ENCODE results near the gene PLG. TPM values are rescaled to one million over a fixed set of nuclear protein-coding genes. Genes with fewer than 3 reads are reported as not detected.
"Not testable (repeated sequence)": the region's sequence is repeated elsewhere in the genome, so short reads cannot be mapped to it uniquely, and the experiment has no call there.

PLG gene
- total RNA-seq (1 to 10 TPM in 1 of 5 donors, under 1 TPM in 2, not detected in 2; 0.73 to 1.9 (median 0.76) TPM), total RNA-seq (0 to 0.07 (median 0) reads per million in 29 experiments)
- total RNA-seq (2013) = 0.44 TPM

- 60% methylated on average over 1 of the region's 6 CpGs for WGBS (ENCODE audit: insufficient coverage)
- H3K36me3 Mint-ChIP-seq; H3K4me3 Mint-ChIP-seq; H3K4me3 ChIP-seq (ENCODE audit: control insufficient read depth in 1 of 2, extremely low read depth in 1 of 2, low read length in 1 of 2); ATAC-seq (replicated peaks in 1 of 4); H3K4me1 Mint-ChIP-seq; H3K9me3 Mint-ChIP-seq; H3K36me3 ChIP-seq (ENCODE audit: control insufficient read depth in 2 of 2, extremely low read depth in 1 of 2, insufficient read depth in 1 of 2, low read length in 1 of 2); H3K9me3 ChIP-seq; DNase-seq; POLR2A ChIA-PET; H3K4me1 ChIP-seq (ENCODE audit: control insufficient read depth in 1 of 2, extremely low read depth in 1 of 2, insufficient read depth in 2 of 2, low read length in 2 of 2); H3K27ac Mint-ChIP-seq; H3K27ac ChIP-seq (ENCODE audit: low read length); H3K27me3 ChIP-seq (replicated peaks in 1 of 2; ENCODE audit: control insufficient read depth in 2 of 2, extremely low read depth in 1 of 2, insufficient read depth in 2 of 2, low read length in 1 of 2); CTCF ChIA-PET: not testable (repeated sequence)
- peaks cover 27 to 29% of the 10 kb centered on the region in 2 donors for H3K27me3 Mint-ChIP-seq
These were observed at the start of gene PLG for GRCh38 chr6:160701918-160702680. Gene PLG (plus strand): TSS chr6:160702244. CDS start chr6:160702305, 61 bp downstream.

- ChIA-PET POLR2A (no interaction called here), CTCF (no interaction called here)
- no peak overlapping the region for H3K4me3 Mint-ChIP-seq
- Histone ChIP-seq H3K4me1 (ENCODE audit: control insufficient read depth in 1 of 2, extremely low read depth in 1 of 2, insufficient read depth in 2 of 2, low read length in 2 of 2) (no peaks in the 10 kb centered on the region), H3K27me3 (replicated peaks in 1 of 2; ENCODE audit: control insufficient read depth in 2 of 2, extremely low read depth in 1 of 2, insufficient read depth in 2 of 2, low read length in 1 of 2) (peaks cover 0 to 15% of the 10 kb centered on the region in 2 experiments), H3K27ac (ENCODE audit: low read length) (no peak overlapping the region), H3K9me3 (no peaks in the 10 kb centered on the region), H3K4me3 (ENCODE audit: control insufficient read depth in 1 of 2, extremely low read depth in 1 of 2, low read length in 1 of 2) (no peak overlapping the region), H3K36me3 (ENCODE audit: control insufficient read depth in 2 of 2, extremely low read depth in 1 of 2, insufficient read depth in 1 of 2, low read length in 1 of 2) (no peaks in the 10 kb centered on the region)
- no peak for DNase-seq
- H3K27me3 Mint-ChIP-seq = peaks cover 15 to 18% of the 10 kb centered on the region in 2 donors
- no peaks in the 10 kb centered on the region for H3K4me1 Mint-ChIP-seq
- no peak overlapping the region for H3K27ac Mint-ChIP-seq
- WGBS (ENCODE audit: insufficient coverage) = no CpG with 5 or more reads among the region's 6 CpGs
- peaks cover 4 to 21% (median 7%) of the 10 kb centered on the region in 3 donors for H3K9me3 Mint-ChIP-seq
- no peaks in the 10 kb centered on the region for H3K36me3 Mint-ChIP-seq
- no peak for ATAC-seq (replicated peaks in 1 of 4)
These were observed 42.5 kb upstream of the PLG start for GRCh38 chr6:160659562-160659961.

- H3K4me3 Mint-ChIP-seq = no peak overlapping the region
- H3K27me3 Mint-ChIP-seq = peaks cover 17 to 26% of the 10 kb centered on the region in 2 donors
These were observed 40.8 kb upstream of the PLG start for GRCh38 chr6:160661216-160661615.

GRCh38 chr6:160662429-160662828, 39.6 kb upstream of the PLG start:
- H3K27ac Mint-ChIP-seq = no peak overlapping the region
- ATAC-seq (replicated peaks in 1 of 4) = no peak
- H3K36me3 Mint-ChIP-seq = no peaks in the 10 kb centered on the region
- H3K4me1 ChIP-seq (ENCODE audit: control insufficient read depth in 1 of 2, extremely low read depth in 1 of 2, insufficient read depth in 2 of 2, low read length in 2 of 2) = no peaks in the 10 kb centered on the region
- no peak for DNase-seq
- no peaks in the 10 kb centered on the region for H3K4me1 Mint-ChIP-seq
- H3K36me3 ChIP-seq (ENCODE audit: control insufficient read depth in 2 of 2, extremely low read depth in 1 of 2, insufficient read depth in 1 of 2, low read length in 1 of 2) = no peaks in the 10 kb centered on the region
- peaks cover 18 to 27% of the 10 kb centered on the region in 2 donors for H3K27me3 Mint-ChIP-seq
- H3K4me3 Mint-ChIP-seq = no peak overlapping the region
- ChIA-PET CTCF (no interaction called here), POLR2A (no interaction called here)
- no peak overlapping the region for H3K4me3 ChIP-seq (ENCODE audit: control insufficient read depth in 1 of 2, extremely low read depth in 1 of 2, low read length in 1 of 2)
- WGBS (ENCODE audit: insufficient coverage) = 60% methylated on average over 1 of the region's 3 CpGs
- H3K9me3 Mint-ChIP-seq = peaks cover 0 to 10% (median 0%) of the 10 kb centered on the region in 3 donors
- H3K27me3 ChIP-seq (replicated peaks in 1 of 2; ENCODE audit: control insufficient read depth in 2 of 2, extremely low read depth in 1 of 2, insufficient read depth in 2 of 2, low read length in 1 of 2) = peaks cover 0 to 19% of the 10 kb centered on the region in 2 experiments
- H3K27ac ChIP-seq (ENCODE audit: low read length) = no peak overlapping the region
- H3K9me3 ChIP-seq = no peaks in the 10 kb centered on the region

More at GRCh38 chr6:160661216-160661615, 40.8 kb upstream of the PLG start:
- H3K9me3 ChIP-seq = no peaks in the 10 kb centered on the region
- Mint-ChIP-seq H3K36me3 (no peaks in the 10 kb centered on the region), H3K9me3 (peaks cover 4 to 17% (median 7%) of the 10 kb centered on the region in 3 donors), H3K27ac (no peak overlapping the region), H3K4me1 (no peaks in the 10 kb centered on the region)
- no peaks in the 10 kb centered on the region for H3K4me1 ChIP-seq (ENCODE audit: control insufficient read depth in 1 of 2, extremely low read depth in 1 of 2, insufficient read depth in 2 of 2, low read length in 2 of 2)
- no peak for ATAC-seq (replicated peaks in 1 of 4)
- H3K27ac ChIP-seq (ENCODE audit: low read length) = no peak overlapping the region
- 43% methylated on average over 3 of the region's 3 CpGs for WGBS (ENCODE audit: insufficient coverage)
- no peaks in the 10 kb centered on the region for H3K36me3 ChIP-seq (ENCODE audit: control insufficient read depth in 2 of 2, extremely low read depth in 1 of 2, insufficient read depth in 1 of 2, low read length in 1 of 2)
- no peak overlapping the region for H3K4me3 ChIP-seq (ENCODE audit: control insufficient read depth in 1 of 2, extremely low read depth in 1 of 2, low read length in 1 of 2)
- POLR2A ChIA-PET = no interaction called here
- H3K27me3 ChIP-seq (replicated peaks in 1 of 2; ENCODE audit: control insufficient read depth in 2 of 2, extremely low read depth in 1 of 2, insufficient read depth in 2 of 2, low read length in 1 of 2) = peaks cover 0 to 16% of the 10 kb centered on the region in 2 experiments
- CTCF ChIA-PET = interaction anchor here in 1 of 2 donors (0.7 kb wide), 1 partner anchor 59 kb away, joined by 4 read pairs; no protein-coding TSS in a partner anchor
- no peak for DNase-seq

- peaks cover 0 to 7% (median 0%) of the 10 kb centered on the region in 3 donors for H3K9me3 Mint-ChIP-seq
- no peaks in the 10 kb centered on the region for H3K36me3 Mint-ChIP-seq
- DNase-seq (no peak), ATAC-seq (replicated peaks in 1 of 4) (no peak)
- Histone ChIP-seq H3K9me3 (no peaks in the 10 kb centered on the region), H3K4me1 (ENCODE audit: control insufficient read depth in 1 of 2, extremely low read depth in 1 of 2, insufficient read depth in 2 of 2, low read length in 2 of 2) (no peaks in the 10 kb centered on the region), H3K36me3 (ENCODE audit: control insufficient read depth in 2 of 2, extremely low read depth in 1 of 2, insufficient read depth in 1 of 2, low read length in 1 of 2) (no peaks in the 10 kb centered on the region), H3K27ac (ENCODE audit: low read length) (no peak overlapping the region), H3K27me3 (replicated peaks in 1 of 2; ENCODE audit: control insufficient read depth in 2 of 2, extremely low read depth in 1 of 2, insufficient read depth in 2 of 2, low read length in 1 of 2) (peaks cover 0 to 21% of the 10 kb centered on the region in 2 experiments), H3K4me3 (ENCODE audit: control insufficient read depth in 1 of 2, extremely low read depth in 1 of 2, low read length in 1 of 2) (no peak overlapping the region)
- H3K27ac Mint-ChIP-seq = no peak overlapping the region
- no peak overlapping the region for H3K4me3 Mint-ChIP-seq
- ChIA-PET POLR2A (no interaction called here), CTCF (no interaction called here)
- WGBS (ENCODE audit: insufficient coverage) = 64% methylated on average over 2 of the region's 2 CpGs
- no peaks in the 10 kb centered on the region for H3K4me1 Mint-ChIP-seq
- H3K27me3 Mint-ChIP-seq = peaks cover 18 to 27% of the 10 kb centered on the region in 2 donors
These were observed 39.2 kb upstream of the PLG start for GRCh38 chr6:160662842-160663241.

GRCh38 chr6:160664198-160664597, 37.8 kb upstream of the PLG start, which contains the start of gene LPA:
Gene LPA (minus strand): TSS chr6:160664275. CDS start chr6:160664214, 61 bp downstream.
- no CpG with 5 or more reads among the region's 1 CpG for WGBS (ENCODE audit: insufficient coverage)
- H3K4me1 ChIP-seq (ENCODE audit: control insufficient read depth in 1 of 2, extremely low read depth in 1 of 2, insufficient read depth in 2 of 2, low read length in 2 of 2); H3K4me1 Mint-ChIP-seq; H3K27ac ChIP-seq (ENCODE audit: low read length); POLR2A ChIA-PET; H3K4me3 ChIP-seq (ENCODE audit: control insufficient read depth in 1 of 2, extremely low read depth in 1 of 2, low read length in 1 of 2); H3K36me3 Mint-ChIP-seq; ATAC-seq (replicated peaks in 1 of 4); DNase-seq; H3K4me3 Mint-ChIP-seq; CTCF ChIA-PET; H3K27ac Mint-ChIP-seq; H3K9me3 Mint-ChIP-seq; H3K9me3 ChIP-seq; H3K36me3 ChIP-seq (ENCODE audit: control insufficient read depth in 2 of 2, extremely low read depth in 1 of 2, insufficient read depth in 1 of 2, low read length in 1 of 2): not testable (repeated sequence)
- H3K27me3 Mint-ChIP-seq = peaks cover 17 to 27% of the 10 kb centered on the region in 2 donors
- H3K27me3 ChIP-seq (replicated peaks in 1 of 2; ENCODE audit: control insufficient read depth in 2 of 2, extremely low read depth in 1 of 2, insufficient read depth in 2 of 2, low read length in 1 of 2) = peaks cover 0 to 22% of the 10 kb centered on the region in 2 experiments
